Ectodermal cell (in vitro differentiated cells): ENCODE data around the gene DNAJC18.

ENCODE experiments used
- H3K27ac ChIP-seq: 2 replicates; pipeline ENCODE4 v1.7.0; 2013; ENCODE audit warnings: mild to moderate bottlenecking, low read depth, low read length; ENCODE audit not compliant: insufficient read depth, poor library complexity, severe bottlenecking
- H3K27me3 ChIP-seq: 2 replicates; pipeline ENCODE4 v1.7.0; 2013; ENCODE audit warnings: mild to moderate bottlenecking, low read length; ENCODE audit not compliant: insufficient read depth, control insufficient read depth, poor library complexity, severe bottlenecking
- H3K36me3 ChIP-seq: one replicate; pipeline ENCODE4 v1.7.0; 2013; ENCODE audit warnings: low read length; ENCODE audit not compliant: control insufficient read depth, insufficient read depth
- H3K4me1 ChIP-seq: one replicate; pipeline ENCODE4 v1.7.0; 2013; ENCODE audit warnings: low read length; ENCODE audit not compliant: control insufficient read depth, insufficient read depth
- H3K4me3 ChIP-seq: 2 replicates; pipeline ENCODE4 v1.7.0; 2013; ENCODE audit warnings: low read depth, low read length, control low read depth; ENCODE audit not compliant: insufficient read depth
- H3K9me3 ChIP-seq: 2 replicates; pipeline ENCODE4 v1.7.0; 2013; ENCODE audit warnings: mild to moderate bottlenecking, low read length, moderate library complexity; ENCODE audit not compliant: control insufficient read depth
- WGBS, 2 experiments: methylation state at CpG; one replicate each; pipeline ENCODE4 v1.1.7; 2013; ENCODE audit warnings: missing lambda C conversion rate in 2 of 2; 5-methylcytosine and 5-hydroxymethylcytosine counted together

The DNAJC18 gene

GRCh38 chr5:139461176-139461575, 21.9 kb upstream of the DNAJC18 start:
- peaks cover 15% of the 10 kb centered on the region for H3K4me1 ChIP-seq
- 93 to 94% methylated on average over 7 of the region's 7 CpGs for WGBS, 2 experiments
- no peaks in the 10 kb centered on the region for H3K36me3 ChIP-seq
- no peaks in the 10 kb centered on the region for H3K9me3 ChIP-seq
- H3K4me3 ChIP-seq = no peak overlapping the region
- no peak overlapping the region for H3K27ac ChIP-seq
- no peaks in the 10 kb centered on the region for H3K27me3 ChIP-seq

GRCh38 chr5:139460455-139460854, 21.1 kb upstream of the DNAJC18 start:
- H3K9me3 ChIP-seq = no peaks in the 10 kb centered on the region
- no peaks in the 10 kb centered on the region for H3K36me3 ChIP-seq
- peaks cover 15% of the 10 kb centered on the region for H3K4me1 ChIP-seq
- H3K27me3 ChIP-seq = no peaks in the 10 kb centered on the region
- H3K27ac ChIP-seq = no peak overlapping the region
- H3K4me3 ChIP-seq = no peak overlapping the region
- 71 to 75% methylated on average over 1 of the region's 1 CpG for WGBS, 2 experiments

- no peak overlapping the region for H3K4me3 ChIP-seq
- H3K4me1 ChIP-seq = peaks cover 15% of the 10 kb centered on the region
- H3K27me3 ChIP-seq = no peaks in the 10 kb centered on the region
- H3K27ac ChIP-seq = no peak overlapping the region
- H3K9me3 ChIP-seq = no peaks in the 10 kb centered on the region
- WGBS, 2 experiments = 70 to 77% methylated on average over 8 of the region's 8 CpGs
- H3K36me3 ChIP-seq = no peaks in the 10 kb centered on the region
Measured at GRCh38 chr5:139459451-139459934, 20.2 kb upstream of the DNAJC18 start.

- H3K27ac ChIP-seq = no peak overlapping the region
- 76 to 85% methylated on average over 7 to 8 of the region's 8 CpGs for WGBS, 2 experiments
- H3K27me3 ChIP-seq = no peaks in the 10 kb centered on the region
- no peak overlapping the region for H3K4me3 ChIP-seq
- H3K9me3 ChIP-seq = no peaks in the 10 kb centered on the region
- no peaks in the 10 kb centered on the region for H3K36me3 ChIP-seq
- peaks cover 15% of the 10 kb centered on the region for H3K4me1 ChIP-seq
Measured at GRCh38 chr5:139458580-139459407, 19.5 kb upstream of the DNAJC18 start.

GRCh38 chr5:139457653-139458306, 18.5 kb upstream of the DNAJC18 start:
- 89 to 91% methylated on average over 5 of the region's 5 CpGs for WGBS, 2 experiments
- Histone ChIP-seq H3K9me3 (no peaks in the 10 kb centered on the region), H3K27ac (no peak overlapping the region), H3K27me3 (no peaks in the 10 kb centered on the region), H3K4me1 (peaks cover 15% of the 10 kb centered on the region), H3K4me3 (no peak overlapping the region), H3K36me3 (no peaks in the 10 kb centered on the region)

GRCh38 chr5:139457241-139457640, 17.9 kb upstream of the DNAJC18 start:
- Histone ChIP-seq H3K27ac (no peak overlapping the region), H3K9me3 (no peaks in the 10 kb centered on the region), H3K27me3 (no peaks in the 10 kb centered on the region), H3K4me1 (peaks cover 15% of the 10 kb centered on the region), H3K4me3 (no peak overlapping the region), H3K36me3 (no peaks in the 10 kb centered on the region)
- WGBS, 2 experiments = 95 to 97% methylated on average over 5 of the region's 5 CpGs

GRCh38 chr5:139456776-139457175, 17.5 kb upstream of the DNAJC18 start:
- 94% methylated on average over 12 of the region's 12 CpGs for WGBS, 2 experiments
- Histone ChIP-seq H3K36me3 (no peaks in the 10 kb centered on the region), H3K9me3 (no peaks in the 10 kb centered on the region), H3K27me3 (no peaks in the 10 kb centered on the region), H3K27ac (no peak overlapping the region), H3K4me1 (peaks cover 11% of the 10 kb centered on the region), H3K4me3 (no peak overlapping the region)

- Histone ChIP-seq H3K9me3 (no peaks in the 10 kb centered on the region), H3K27ac (no peak overlapping the region)
- 88 to 89% methylated on average over 11 of the region's 11 CpGs for WGBS, 2 experiments
Measured at GRCh38 chr5:139454568-139455290, 15.4 kb upstream of the DNAJC18 start.

GRCh38 chr5:139453683-139454567, 14.6 kb upstream of the DNAJC18 start:
- Histone ChIP-seq H3K27ac (no peak overlapping the region), H3K27me3 (no peaks in the 10 kb centered on the region), H3K9me3 (no peaks in the 10 kb centered on the region), H3K36me3 (no peaks in the 10 kb centered on the region), H3K4me1 (no peaks in the 10 kb centered on the region), H3K4me3 (no peak overlapping the region)
- 93 to 95% methylated on average over 3 of the region's 3 CpGs for WGBS, 2 experiments

More at GRCh38 chr5:139454568-139455290, 15.4 kb upstream of the DNAJC18 start:
- Histone ChIP-seq H3K27me3 (no peaks in the 10 kb centered on the region), H3K4me1 (peaks cover 6% of the 10 kb centered on the region), H3K36me3 (no peaks in the 10 kb centered on the region), H3K4me3 (no peak overlapping the region)
